ENCODE data around the gene PTPRA.
"Not testable (repeated sequence)": the region's sequence is repeated elsewhere in the genome, so short reads cannot be mapped to it uniquely, and the experiment has no call there.

The PTPRA gene

GRCh38 chr20:2888224-2888955 is 15.1 kb downstream of the PTPRA start:
- no peak for DNase-seq (ENCODE audit: low spot score)

GRCh38 chr20:2889209-2889608 is 15.9 kb downstream of the PTPRA start:
- DNase-seq (ENCODE audit: low spot score): no peak

GRCh38 chr20:2889797-2890196 is 16.5 kb downstream of the PTPRA start:
- DNase-seq (ENCODE audit: low spot score): no peak

DNA sequence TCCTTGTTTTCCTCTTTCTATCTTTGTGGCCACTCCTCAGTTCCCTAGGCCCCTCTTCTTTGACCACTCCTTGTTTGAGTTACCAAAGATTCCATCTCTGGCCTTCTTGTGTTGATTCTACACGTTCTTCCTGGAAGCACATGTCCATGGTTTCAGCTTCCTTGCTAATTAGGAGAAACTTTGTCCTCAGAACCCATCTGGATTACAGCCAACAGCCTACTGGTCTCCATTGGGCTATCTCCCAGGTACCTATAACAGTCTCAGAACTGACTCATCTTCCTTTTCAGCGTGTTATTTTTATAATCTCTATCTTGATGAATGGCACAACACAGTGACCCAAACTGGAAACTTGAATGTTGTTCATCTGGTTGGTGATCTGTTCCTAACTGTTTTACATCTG is 17.5 kb downstream of the PTPRA start:
- no peak for DNase-seq (ENCODE audit: low spot score)

DNA sequence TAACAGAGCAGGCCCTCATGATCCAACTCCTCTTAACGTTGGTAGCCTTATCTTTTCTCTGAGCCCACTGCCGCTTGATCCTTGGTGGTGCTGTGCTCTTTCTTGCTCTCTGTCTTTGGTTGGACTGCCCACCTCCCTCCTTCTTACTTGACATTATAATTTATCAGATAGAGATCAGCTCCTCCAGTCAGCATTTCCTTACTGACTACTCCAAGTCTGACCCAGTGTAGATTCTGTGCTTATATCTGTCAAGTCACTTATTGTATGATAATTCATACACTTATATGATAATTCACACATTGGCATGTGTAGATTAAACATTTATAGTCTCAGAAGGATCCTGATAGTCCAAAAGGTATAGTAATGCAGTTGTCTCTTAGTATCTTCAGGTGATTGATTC is 18.1 kb downstream of the PTPRA start:
- no peak for DNase-seq (ENCODE audit: low spot score)

DNA sequence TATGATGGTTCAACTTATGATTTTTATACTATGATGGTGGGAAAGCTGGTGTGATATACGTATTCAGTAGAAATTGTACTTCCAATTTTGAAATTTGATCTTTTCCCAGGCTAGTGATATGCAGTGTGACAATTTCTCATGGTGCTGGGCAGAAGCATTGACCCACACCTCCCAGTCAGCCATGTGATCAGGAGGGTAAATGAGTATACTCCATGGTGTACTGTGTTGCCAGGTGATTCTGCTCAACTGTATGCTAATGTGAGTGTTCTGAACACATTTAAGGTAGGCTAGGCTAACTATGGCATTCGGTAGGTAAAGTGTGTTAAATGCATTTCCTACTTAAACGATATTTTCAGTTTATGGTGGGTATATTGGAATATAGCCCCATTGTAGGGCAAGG is 19.1 kb downstream of the PTPRA start:
- DNase-seq (ENCODE audit: low spot score): no peak

DNA sequence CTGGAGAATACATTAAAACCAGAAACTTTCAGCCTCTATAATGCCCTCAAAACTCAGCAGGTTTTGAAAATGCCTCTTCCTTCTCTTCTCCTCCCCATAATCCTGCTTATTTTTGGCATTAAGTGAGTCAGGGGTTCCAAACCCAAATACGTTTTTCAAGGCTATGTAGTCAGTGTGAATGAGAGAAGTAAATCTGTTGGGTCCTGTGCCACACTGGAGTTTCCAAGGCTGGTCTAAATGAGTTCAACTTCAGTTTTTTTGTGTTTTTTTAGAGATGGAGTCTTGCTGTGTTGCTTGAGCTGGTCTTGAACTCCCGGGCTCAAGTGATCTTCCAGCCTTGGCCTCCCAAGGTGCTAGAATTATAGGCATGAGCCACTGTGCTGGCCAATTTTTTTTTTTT is 20.9 kb downstream of the PTPRA start:
- DNase-seq (ENCODE audit: low spot score): no peak

- not testable (repeated sequence) for DNase-seq (ENCODE audit: low spot score)
Observed at GRCh38 chr20:2895154-2895553, 21.9 kb downstream of the PTPRA start.

- no peak for DNase-seq (ENCODE audit: low spot score)
Observed at GRCh38 chr20:2899243-2899642, 26.0 kb downstream of the PTPRA start.

DNA sequence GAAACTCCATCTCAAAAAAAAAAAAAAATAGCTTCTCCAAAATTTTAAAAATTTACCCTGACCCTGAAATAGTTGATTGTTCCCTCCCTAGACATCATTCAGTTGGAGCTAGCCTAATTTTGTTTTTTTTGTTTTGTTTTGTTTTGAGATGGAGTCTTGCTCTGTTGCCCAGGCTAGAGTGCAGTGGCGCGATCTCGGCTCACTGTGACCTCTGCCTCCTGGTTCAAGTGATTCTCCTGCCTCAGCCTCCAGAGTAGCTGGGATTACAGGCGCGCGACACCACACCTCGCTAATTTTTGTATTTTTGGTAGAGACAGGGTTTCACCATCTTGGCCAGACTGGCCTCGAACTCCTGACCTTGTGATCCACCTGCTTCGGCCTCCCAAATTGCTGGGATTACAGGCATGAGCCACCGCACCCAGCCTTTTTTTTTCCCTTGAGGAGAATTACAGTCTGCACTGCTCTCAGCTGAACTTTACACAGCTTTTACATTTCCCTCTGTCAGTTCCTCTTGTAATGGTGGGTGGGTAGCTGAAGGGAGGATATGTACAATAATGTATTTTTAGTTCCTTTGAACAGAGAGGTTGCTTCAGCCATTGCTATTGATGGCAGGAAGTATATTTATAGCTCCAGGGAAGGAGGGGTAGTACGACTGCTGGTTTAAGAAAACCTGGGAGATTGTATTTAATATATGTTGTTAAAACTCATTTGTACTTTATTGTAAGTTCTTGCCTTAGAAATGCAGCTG is 27.7 kb downstream of the PTPRA start:
- no peak for DNase-seq (ENCODE audit: low spot score)

DNA sequence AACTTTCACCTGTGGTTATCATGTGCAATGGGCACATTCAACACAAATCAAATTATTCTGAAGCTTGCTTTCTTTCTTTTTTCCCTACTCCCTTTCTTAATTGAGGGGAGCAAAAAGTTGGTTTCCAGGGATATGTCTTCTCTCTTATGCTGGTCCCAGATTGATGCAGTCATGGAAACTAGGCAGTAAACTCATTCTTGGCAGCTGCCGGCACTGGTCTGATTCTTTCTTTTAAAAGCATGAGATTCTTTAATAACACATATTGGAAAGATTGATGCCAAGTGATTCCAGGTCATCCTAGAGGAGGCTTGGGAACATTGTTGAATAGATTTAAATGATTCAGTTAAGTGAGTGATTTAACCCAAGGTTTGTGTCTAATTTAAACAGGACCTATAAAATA is 29.0 kb downstream of the PTPRA start:
- DNase-seq (ENCODE audit: low spot score): no peak

DNA sequence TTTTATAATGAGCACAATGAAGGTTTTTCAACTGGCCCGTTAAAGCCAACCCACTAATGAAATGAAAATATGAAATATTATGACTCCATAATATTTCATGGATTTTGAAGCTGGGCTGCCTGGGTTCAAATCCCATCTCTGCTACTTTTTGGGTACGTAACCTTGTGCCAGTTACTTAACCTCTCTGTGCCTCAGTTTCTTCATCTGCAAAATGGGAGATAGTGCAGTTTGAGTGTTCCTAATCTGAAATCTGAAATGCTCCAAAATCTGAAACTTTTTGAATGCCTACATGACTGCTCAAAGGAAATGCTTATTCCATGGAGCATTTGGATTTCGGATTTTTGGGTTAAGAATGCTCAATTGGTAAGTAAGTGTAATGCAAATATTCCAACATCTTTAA is 29.5 kb downstream of the PTPRA start:
- DNase-seq (ENCODE audit: low spot score): no peak

- DNase-seq (ENCODE audit: low spot score): no peak
Observed at GRCh38 chr20:2903686-2904085, 30.4 kb downstream of the PTPRA start.

DNA sequence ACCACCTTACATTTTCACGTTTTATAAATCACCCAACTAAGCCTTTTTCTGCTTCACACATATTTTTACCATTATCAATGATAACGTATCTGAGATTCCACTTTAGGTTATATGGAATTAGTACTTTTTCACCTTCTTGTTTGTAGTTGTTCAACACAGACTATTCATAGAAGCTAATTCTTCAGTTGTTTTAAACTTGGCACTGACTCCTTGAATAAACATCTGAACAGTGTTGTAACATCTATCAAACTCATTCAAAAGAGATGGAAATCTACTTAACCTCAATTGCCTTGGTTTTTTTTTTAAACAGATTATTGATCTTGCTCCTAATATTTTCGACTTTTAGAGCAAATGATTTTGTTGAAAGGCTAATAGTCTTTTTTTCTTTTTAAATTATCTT is 34.2 kb downstream of the PTPRA start:
- DNase-seq (ENCODE audit: low spot score): no peak

GRCh38 chr20:2909953-2910352 is 36.7 kb downstream of the PTPRA start:
- DNase-seq (ENCODE audit: low spot score): no peak

DNA sequence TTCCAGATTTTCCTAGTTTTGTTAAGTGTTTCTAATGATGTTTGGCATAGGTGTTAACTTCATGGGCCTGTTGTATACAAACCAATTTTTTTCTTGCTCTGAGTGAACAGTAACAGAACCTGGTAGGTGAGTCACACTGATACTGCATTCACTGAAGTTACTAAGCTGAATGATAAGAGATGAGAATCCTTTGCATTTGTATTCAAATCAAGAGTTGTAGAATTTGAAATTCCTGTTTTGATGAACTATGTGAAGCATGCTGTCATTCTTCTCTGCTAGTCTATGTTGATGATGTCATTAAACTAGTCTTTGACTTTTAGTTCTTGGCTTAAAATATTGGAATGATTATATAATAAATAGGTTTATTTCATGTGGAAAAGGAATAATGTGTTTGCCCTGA is 37.9 kb downstream of the PTPRA start:
- DNase-seq (ENCODE audit: low spot score): peak; percentile 14

DNA sequence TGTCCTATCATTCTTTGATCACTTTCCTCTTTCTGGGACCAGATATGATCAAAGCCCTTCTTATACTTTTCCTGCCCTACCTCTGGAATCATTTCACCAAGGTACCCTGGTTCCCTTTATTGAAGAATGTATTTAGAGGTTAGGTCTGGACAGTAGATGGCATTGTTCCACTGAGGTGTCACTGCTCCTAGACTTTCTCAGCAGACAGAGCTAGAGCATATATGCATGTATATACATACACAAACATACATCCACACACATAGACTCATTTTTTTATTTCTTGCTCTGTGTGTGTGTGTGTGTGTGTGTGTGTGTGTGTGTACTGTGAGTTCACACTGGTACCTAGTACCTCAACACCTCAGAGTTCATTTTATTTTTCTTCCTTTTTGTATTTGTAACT is 40.9 kb downstream of the PTPRA start:
- DNase-seq (ENCODE audit: low spot score): peak; percentile 38

DNA sequence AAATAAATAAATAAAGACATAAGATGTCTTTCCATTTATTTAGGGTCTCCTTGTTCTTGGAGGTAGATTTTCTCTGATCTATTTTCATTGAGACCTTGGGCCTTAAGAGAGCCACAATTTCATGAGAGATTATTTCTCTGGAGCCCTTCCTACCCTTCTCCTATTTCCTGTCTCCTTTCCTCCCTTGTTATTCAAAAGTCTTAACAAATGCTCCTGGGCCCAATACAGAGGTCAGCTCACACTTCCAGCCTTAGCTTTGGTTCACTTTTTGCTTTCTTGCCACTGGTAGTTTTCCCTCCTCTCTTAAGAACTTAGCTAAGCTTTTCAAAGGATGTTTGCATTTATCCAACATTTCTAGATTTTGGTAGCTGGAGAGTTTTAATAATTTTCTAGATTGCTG is 44.0 kb downstream of the PTPRA start:
- no peak for DNase-seq (ENCODE audit: low spot score)

- DNase-seq (ENCODE audit: low spot score): no peak
Observed at GRCh38 chr20:2918096-2919049, 45.1 kb downstream of the PTPRA start.

DNA sequence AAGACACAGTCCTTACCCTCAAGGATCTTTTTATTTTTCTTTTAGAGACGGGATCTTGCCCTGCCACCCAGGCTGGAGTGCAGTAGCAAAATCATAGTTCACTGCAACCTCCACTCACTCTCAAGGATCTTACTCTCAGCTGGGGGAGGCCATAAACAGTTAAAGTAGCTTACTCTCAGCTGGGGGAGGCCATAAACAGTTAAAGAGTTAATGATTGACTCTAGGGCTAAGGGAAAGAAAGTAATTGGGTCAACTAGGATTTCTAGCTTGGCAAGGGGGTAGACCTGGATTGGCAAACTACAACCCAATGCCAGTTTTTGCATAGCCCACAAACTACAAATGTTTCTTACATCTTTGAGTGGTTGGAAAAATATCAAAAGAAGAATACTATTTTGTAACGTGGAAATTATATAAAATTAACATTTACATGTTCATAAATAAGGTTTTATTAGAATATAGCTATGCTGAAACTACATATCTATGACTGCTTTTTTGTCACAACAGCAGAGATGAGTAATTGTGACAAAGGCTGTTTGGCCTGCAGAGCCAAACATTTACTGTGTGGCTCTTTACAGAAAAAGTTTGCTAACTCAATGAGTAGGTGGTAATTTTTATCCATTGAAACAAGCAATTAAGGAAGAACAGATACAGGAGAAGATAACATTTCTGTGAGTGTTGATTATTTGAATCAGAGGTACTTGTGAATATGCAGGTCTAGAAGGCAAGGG is 46.4 kb downstream of the PTPRA start:
- no peak for DNase-seq (ENCODE audit: low spot score)

- DNase-seq (ENCODE audit: low spot score): no peak
Observed at GRCh38 chr20:2920473-2920872, 47.2 kb downstream of the PTPRA start.

DNA sequence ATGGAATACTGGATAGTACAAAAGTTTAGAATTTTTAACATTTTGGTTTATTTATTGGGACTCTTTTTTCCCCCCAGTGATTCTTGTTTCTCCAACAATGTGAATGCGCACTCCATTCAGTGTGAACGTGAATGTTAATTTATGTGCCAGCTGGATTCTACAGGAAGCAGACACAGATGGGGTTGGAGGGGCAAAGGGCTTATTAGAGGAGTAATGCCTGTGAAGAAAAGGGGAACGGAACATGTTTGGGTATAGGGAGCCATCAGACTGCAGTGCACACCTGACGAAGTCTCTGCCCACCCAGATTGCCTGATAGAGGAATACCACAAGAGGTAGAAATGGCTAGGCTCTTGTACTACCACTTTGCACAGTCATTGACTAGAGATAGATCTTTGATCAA is 48.2 kb downstream of the PTPRA start:
- DNase-seq (ENCODE audit: low spot score): no peak

Data from RKO (cell line).